Peyer's patch (tissue), 4 donors: ENCODE results near the gene CES5A.
"Not testable (repeated sequence)": the region's sequence is repeated elsewhere in the genome, so short reads cannot be mapped to it uniquely, and the experiment has no call there.

Experiments used
- CTCF ChIP-seq, 6 experiments: fragments of 450-650 bp in 4 of 6; fragments of 200-600 bp in 2 of 6; sonication (generic) in 1 of 6; IDR thresholded peaks; one replicate each; pipeline ENCODE4 v1.5.1; 2017 to 2019; ENCODE audit warnings: antibody characterized with exemption in 6 of 6, mild to moderate bottlenecking in 3 of 6, moderate library complexity in 1 of 6
- POLR2A ChIP-seq, 2 donors: fragments of 450-650 bp; IDR thresholded peaks; one replicate each; pipeline ENCODE4 v1.5.1; 2017; ENCODE audit warnings: antibody characterized with exemption in 2 of 2, mild to moderate bottlenecking in 2 of 2, moderate library complexity in 2 of 2

GRCh38 chr16:55808286-55808685 is 66.9 kb downstream of the CES5A start:
- not testable (repeated sequence) for TF ChIP-seq CTCF, POLR2A (IDR thresholded peaks at IDR 0.05)
